HL-60 (cell line): ENCODE measurements around the gene FLOT2.

Experiments
- DNase-seq, 2 experiments: peaks; one replicate each; pipeline ENCODE4 v3.0.0-alpha.2; 2010 to 2020; ENCODE audit warnings: low read depth in 1 of 2, low spot score in 1 of 2
- H3K27ac ChIP-seq: fragments of 250-450 bp; sonication (Bioruptor Pico); replicated peaks from 2 replicates; pipeline ENCODE4 v1.5.1; 2020; ENCODE audit warnings: mild to moderate bottlenecking, moderate library complexity
- H3K27me3 ChIP-seq: fragments of 250-450 bp; sonication (Bioruptor Pico); 2 replicates; pipeline ENCODE4 v1.5.1; 2021; ENCODE audit warnings: mild to moderate bottlenecking, moderate library complexity; ENCODE audit not compliant: insufficient read depth, poor library complexity, severe bottlenecking
- H3K4me3 ChIP-seq: replicated peaks from 2 replicates; pipeline ENCODE4 v1.5.1; 2011; ENCODE audit warnings: mild to moderate bottlenecking, control low read depth, low read length; ENCODE audit not compliant: insufficient read depth
- CTCF ChIP-seq: IDR thresholded peaks from one replicate; pipeline ENCODE4 v1.5.1; 2011; ENCODE audit warnings: low read length, control low read depth, inconsistent platforms; ENCODE audit not compliant: insufficient read depth
- GABPA ChIP-seq: IDR thresholded peaks from 2 replicates; pipeline ENCODE4 v1.6.1; 2012; ENCODE audit warnings: low read depth
- POLR2AphosphoS5 ChIP-seq: IDR thresholded peaks from 2 replicates; pipeline ENCODE4 v1.6.1; 2012; ENCODE audit warnings: low read depth
- REST ChIP-seq: IDR thresholded peaks from 2 replicates; pipeline ENCODE4 v1.6.1; 2012; ENCODE audit warnings: low read depth; ENCODE audit not compliant: insufficient replicate concordance
- SPI1 ChIP-seq: IDR thresholded peaks from 2 replicates; pipeline ENCODE4 v1.6.1; 2012; ENCODE audit warnings: low read depth, mild to moderate bottlenecking, borderline replicate concordance

FLOT2 gene

GRCh38 chr17:28881533-28882056 is 15.9 kb downstream of the FLOT2 start:
- H3K27ac ChIP-seq, result no peak overlapping the region
- no peak for TF ChIP-seq GABPA
- no peak for TF ChIP-seq POLR2AphosphoS5
- TF ChIP-seq CTCF, result no peak
- TF ChIP-seq REST, result no peak
- TF ChIP-seq SPI1, result no peak
- no peak for DNase-seq
- no peaks in the 10 kb centered on the region for H3K27me3 ChIP-seq
- no peak overlapping the region for H3K4me3 ChIP-seq

GRCh38 chr17:28880572-28880945 is 17.0 kb downstream of the FLOT2 start:
- Histone ChIP-seq H3K4me3 (no peak overlapping the region), H3K27ac (no peak overlapping the region), H3K27me3 (no peaks in the 10 kb centered on the region)
- DNase-seq, result no peak
- no peak for TF ChIP-seq REST
- no peak for TF ChIP-seq POLR2AphosphoS5
- TF ChIP-seq SPI1, result no peak
- TF ChIP-seq GABPA, result no peak
- TF ChIP-seq CTCF, result no peak

- Histone ChIP-seq H3K27ac (no peak overlapping the region), H3K27me3 (no peaks in the 10 kb centered on the region), H3K4me3 (no peak overlapping the region)
- no peak for DNase-seq
- TF ChIP-seq SPI1 (no peak), REST (no peak), CTCF (no peak), POLR2AphosphoS5 (no peak), GABPA (no peak)
Observed at GRCh38 chr17:28879886-28880571, 17.5 kb downstream of the FLOT2 start.
